Endothelial cell of umbilical vein (primary cell): ENCODE data around the gene AKR7A2. TPM values are rescaled to one million over a fixed set of nuclear protein-coding genes. Genes with fewer than 3 reads are reported as not detected.

ENCODE experiments used
- BruUV-seq: library from RNA; stranded (reverse); fragments of 400-500 nt; replicated peaks from 2 replicates; lab custom pipeline; 2021; lab: Mats Ljungman, UMichigan
- CTCF ChIA-PET: fragments of 300-600, 350-600 bp; sonication (Branson Sonifier 250); formaldehyde crosslinking; loops from one replicate; lab custom pipeline; 2021; ENCODE audit warnings: antibody characterized with exemption, inconsistent platforms; lab: Charles Lee
- POLR2A ChIA-PET: fragments of 300-600, 350-600 bp; sonication (Branson Sonifier 250); formaldehyde crosslinking; loops from one replicate; lab custom pipeline; 2021; ENCODE audit warnings: antibody characterized with exemption, inconsistent platforms; lab: Charles Lee
- DNase-seq: peaks from one replicate; pipeline ENCODE4 v3.0.0-alpha.2; 2011; ENCODE audit warnings: low read depth, low spot score
- FAIRE-seq: peaks from 2 replicates; lab custom pipeline; 2011; peaks lifted over from hg19 to GRCh38; lab: Jason Lieb, UNC
- H2AFZ ChIP-seq: 2 replicates; pipeline ENCODE4 v1.6.0; 2012; ENCODE audit warnings: low read depth, low read length, control low read depth, inconsistent platforms
- H3K27ac ChIP-seq: 2 replicates; pipeline ENCODE4 v1.5.1; 2011; ENCODE audit warnings: low read depth, mild to moderate bottlenecking, control low read depth, low read length, moderate library complexity; ENCODE audit not compliant: insufficient read depth
- H3K27me3 ChIP-seq, 2 experiments: 2 replicates each; pipeline versions ENCODE4 v1.6.0 to v1.6.1; 2011; ENCODE audit warnings: low read length in 2 of 2, mixed read lengths in 1 of 2; ENCODE audit not compliant: control insufficient read depth in 2 of 2, insufficient read depth in 2 of 2
- H3K36me3 ChIP-seq, 2 experiments: 2 replicates in 1 of 2; 3 replicates in 1 of 2; pipeline ENCODE4 v1.5.1; 2011; ENCODE audit warnings: low read length in 2 of 2, mild to moderate bottlenecking in 1 of 2, moderate library complexity in 1 of 2; ENCODE audit not compliant: control insufficient read depth in 2 of 2, insufficient read depth in 2 of 2; ENCODE audit errors: extremely low read depth in 1 of 2
- H3K4me1 ChIP-seq: 3 replicates; pipeline ENCODE4 v1.5.1; 2011; ENCODE audit warnings: mild to moderate bottlenecking, low read length; ENCODE audit not compliant: control insufficient read depth, insufficient read depth; ENCODE audit errors: extremely low read depth
- H3K4me2 ChIP-seq: 2 replicates; pipeline ENCODE4 v1.6.1; 2011; ENCODE audit warnings: low read length, control low read depth, mixed read lengths; ENCODE audit not compliant: insufficient read depth
- H3K4me3 ChIP-seq, 3 experiments: fragments of 200-600 bp in 1 of 3; sonication (generic), shearing (Covaris generic) in 1 of 3; replicated peaks in 1 of 3; 2 replicates each; pipeline ENCODE4 v1.5.1; 2011 to 2016; ENCODE audit warnings: control low read depth in 3 of 3, low read length in 3 of 3, mild to moderate bottlenecking in 2 of 3, inconsistent platforms in 1 of 3, low read depth in 1 of 3, moderate library complexity in 1 of 3; ENCODE audit not compliant: insufficient read depth in 1 of 3
- H3K79me2 ChIP-seq: 2 replicates; pipeline ENCODE4 v1.6.0; 2012; ENCODE audit warnings: low read length, inconsistent platforms; ENCODE audit not compliant: control insufficient read depth, insufficient read depth
- H3K9ac ChIP-seq: replicated peaks from 2 replicates; pipeline ENCODE3; 2011; ENCODE audit warnings: low read length, control low read depth; ENCODE audit not compliant: insufficient read depth; ENCODE audit errors: extremely low read depth
- H3K9me1 ChIP-seq: replicated peaks from 3 replicates; pipeline ENCODE4 v1.6.0; 2011; ENCODE audit warnings: mild to moderate bottlenecking, low read length; ENCODE audit not compliant: control insufficient read depth, insufficient read depth; ENCODE audit errors: extremely low read depth
- H3K9me3 ChIP-seq: replicated peaks from 2 replicates; pipeline ENCODE4 v1.5.1; 2012; ENCODE audit warnings: low read length, inconsistent platforms; ENCODE audit not compliant: control insufficient read depth, insufficient read depth
- H4K20me1 ChIP-seq: replicated peaks from 2 replicates; pipeline ENCODE3; 2011; ENCODE audit warnings: mild to moderate bottlenecking, low read length; ENCODE audit not compliant: control insufficient read depth, insufficient read depth; ENCODE audit errors: extremely low read depth
- EZH2 ChIP-seq: IDR thresholded peaks from 2 replicates; pipeline ENCODE4 v1.6.1; 2012; ENCODE audit warnings: borderline replicate concordance, low read depth, mild to moderate bottlenecking, moderate library complexity, low read length, inconsistent platforms; ENCODE audit not compliant: severe bottlenecking
- FOS ChIP-seq: IDR thresholded peaks from 2 replicates; pipeline ENCODE4 v1.6.1; 2011; ENCODE audit warnings: mild to moderate bottlenecking, low read length, moderate library complexity, borderline replicate concordance; ENCODE audit not compliant: insufficient read depth
- GATA2 ChIP-seq: IDR thresholded peaks from 2 replicates; pipeline ENCODE4 v1.7.0; 2011; ENCODE audit warnings: low read depth, mild to moderate bottlenecking, moderate library complexity, mixed read lengths, low read length; ENCODE audit not compliant: insufficient read length, insufficient read depth
- JUN ChIP-seq: IDR thresholded peaks from 2 replicates; pipeline ENCODE4 v1.6.1; 2011; ENCODE audit warnings: borderline replicate concordance, low read depth; ENCODE audit not compliant: insufficient read length, insufficient read depth
- MAX ChIP-seq: IDR thresholded peaks from 2 replicates; pipeline ENCODE4 v1.6.1; 2011; ENCODE audit not compliant: insufficient read depth, insufficient read length
- MYC ChIP-seq: IDR thresholded peaks from one replicate; pipeline ENCODE4 v1.6.1; 2011; ENCODE audit warnings: mild to moderate bottlenecking, low read depth, low read length
- POLR2A ChIP-seq: IDR thresholded peaks from 2 replicates; pipeline ENCODE4 v1.6.1; 2012; ENCODE audit warnings: low read depth, mild to moderate bottlenecking, control low read depth, low read length
- POLR2AphosphoS5 ChIP-seq: IDR thresholded peaks from 2 replicates; pipeline ENCODE4 v1.6.1; 2012; ENCODE audit warnings: low read depth, mild to moderate bottlenecking, control low read depth, low read length, moderate library complexity; ENCODE audit not compliant: insufficient read depth
- dilution Hi-C: fragments of 300-500 bp; cut with MboI; formaldehyde crosslinking; loops from one replicate; pipeline ENCODE4 v1.15.0; 2019; ENCODE audit warnings: low sequenced_read_pairs; ENCODE audit not compliant: extremely low pct_ligation_motif_present
- intact Hi-C: fragments of 100-400 bp; cut with micrococcal nuclease; formaldehyde crosslinking; loops from one replicate; pipeline ENCODE4 v1.10.0; 2022
- polyA plus RNA-seq, 4 experiments: library from polyadenylated mRNA; depleted of rRNA in 3 of 4; stranded (reverse) in 3 of 4; unstranded in 1 of 4; fragments of >200 nt; gene quantifications; 2 replicates each; pipeline versions ENCODE4 v1.2.1 to v1.2.3, GENCODE V29; 2011 to 2012; ENCODE audit warnings: missing spikeins in 1 of 4
- total RNA-seq: library from RNA; stranded (reverse); gene quantifications from 2 replicates; pipeline ENCODE4 v1.2.3, GENCODE V29; 2021
- TF ChIP-seq, protein P1 (sequence below), 2 donors: IDR thresholded peaks; 1 replicate in 1 of 2; 2 replicates in 1 of 2; pipeline ENCODE4 v1.5.1; 2011; ENCODE audit warnings: low read length in 2 of 2, mild to moderate bottlenecking in 2 of 2, moderate library complexity in 2 of 2, control low read depth in 1 of 2, inconsistent platforms in 1 of 2, low read depth in 1 of 2; ENCODE audit not compliant: insufficient read depth in 1 of 2; ENCODE audit errors: extremely low read depth in 1 of 2

AKR7A2 gene
- total and polyA plus RNA-seq, 2 donors (not counting 3 experiments of a cell fraction or from before 2014, with no cell fraction given), result 48.0 to 70.7 TPM

DNA sequence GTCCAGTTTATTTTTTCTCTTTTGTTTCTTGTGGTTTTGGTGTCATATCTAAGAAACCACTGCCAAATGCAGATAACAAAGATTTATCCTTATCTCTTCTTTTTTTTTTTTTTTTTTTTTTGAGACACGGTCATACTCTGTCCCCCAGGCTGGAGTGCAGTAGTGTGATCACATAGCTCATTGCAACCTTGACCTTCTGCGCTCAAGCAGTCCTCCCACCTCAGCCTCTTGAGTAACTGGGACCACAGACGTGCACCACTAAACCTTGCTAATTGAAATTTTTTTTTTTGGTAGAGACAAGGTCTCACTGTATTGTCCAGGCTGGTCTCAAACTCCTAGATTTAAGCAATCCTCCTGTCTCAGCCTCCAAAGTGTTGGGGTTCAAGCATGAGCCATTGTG lies 9.1 kb upstream of the AKR7A2 start:
- CTCF ChIA-PET, result no interaction called here
- intact Hi-C loops (no loop called here), dilution Hi-C loops (no loop called here)
- no peak for TF ChIP-seq JUN
- FAIRE-seq, result no peak
- H3K4me3 ChIP-seq, result no peak overlapping the region
- POLR2A ChIA-PET, result no interaction called here
- H4K20me1 ChIP-seq, result no peaks in the 10 kb centered on the region
- DNase-seq, result no peak
- H3K4me2 ChIP-seq, result no peak overlapping the region
- H3K9ac ChIP-seq, result no peak overlapping the region
- H3K27me3 ChIP-seq, result no peaks in the 10 kb centered on the region
- no peak overlapping the region for H3K27ac ChIP-seq
- BruUV-seq, result no TSS peak
- H3K4me1 ChIP-seq, result no peaks in the 10 kb centered on the region
- H3K36me3 ChIP-seq, result peaks cover 6 to 18% of the 10 kb centered on the region in 2 experiments
- H3K9me1 ChIP-seq, result no peaks in the 10 kb centered on the region
- H3K79me2 ChIP-seq, result no peaks in the 10 kb centered on the region
- no peak overlapping the region for H2AFZ ChIP-seq
- H3K9me3 ChIP-seq, result no peaks in the 10 kb centered on the region

DNA sequence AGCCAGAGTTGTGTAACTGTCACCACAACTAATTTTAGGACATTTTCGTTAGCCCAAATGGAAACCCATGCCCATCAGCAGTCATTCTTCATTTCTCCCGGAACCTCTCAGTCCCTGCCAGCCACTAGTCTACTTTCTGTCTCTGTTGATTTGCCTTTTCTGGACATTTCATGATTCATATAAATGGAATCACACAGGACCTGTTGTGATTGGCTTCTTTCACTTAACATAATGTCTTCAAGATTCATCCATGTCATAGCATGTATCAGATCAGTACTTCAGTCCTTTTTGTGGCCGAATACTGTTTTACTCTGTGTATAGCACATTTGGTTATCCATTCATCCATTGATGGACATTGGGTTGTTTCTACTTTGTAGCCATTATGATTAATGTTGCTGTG lies 7.3 kb upstream of the AKR7A2 start:
- Histone ChIP-seq H3K9me3 (no peaks in the 10 kb centered on the region), H3K4me1 (peaks cover 8% of the 10 kb centered on the region), H3K9me1 (no peaks in the 10 kb centered on the region), H3K36me3 (peaks cover 2 to 9% of the 10 kb centered on the region in 2 experiments), H3K79me2 (no peaks in the 10 kb centered on the region), H3K4me3 (no peak overlapping the region), H3K9ac (no peak overlapping the region), H3K27ac (no peak overlapping the region), H2AFZ (no peak overlapping the region), H3K27me3 (no peaks in the 10 kb centered on the region), H4K20me1 (no peaks in the 10 kb centered on the region), H3K4me2 (no peak overlapping the region)
- BruUV-seq, result no TSS peak
- DNase-seq, result no peak
- intact Hi-C loops, result no loop called here
- TF ChIP-seq MYC (no peak), FOS (no peak), POLR2A (no peak), EZH2 (no peak), GATA2 (no peak), MAX (no peak), POLR2AphosphoS5 (no peak), JUN (no peak)
- TF ChIP-seq, protein P1, sequence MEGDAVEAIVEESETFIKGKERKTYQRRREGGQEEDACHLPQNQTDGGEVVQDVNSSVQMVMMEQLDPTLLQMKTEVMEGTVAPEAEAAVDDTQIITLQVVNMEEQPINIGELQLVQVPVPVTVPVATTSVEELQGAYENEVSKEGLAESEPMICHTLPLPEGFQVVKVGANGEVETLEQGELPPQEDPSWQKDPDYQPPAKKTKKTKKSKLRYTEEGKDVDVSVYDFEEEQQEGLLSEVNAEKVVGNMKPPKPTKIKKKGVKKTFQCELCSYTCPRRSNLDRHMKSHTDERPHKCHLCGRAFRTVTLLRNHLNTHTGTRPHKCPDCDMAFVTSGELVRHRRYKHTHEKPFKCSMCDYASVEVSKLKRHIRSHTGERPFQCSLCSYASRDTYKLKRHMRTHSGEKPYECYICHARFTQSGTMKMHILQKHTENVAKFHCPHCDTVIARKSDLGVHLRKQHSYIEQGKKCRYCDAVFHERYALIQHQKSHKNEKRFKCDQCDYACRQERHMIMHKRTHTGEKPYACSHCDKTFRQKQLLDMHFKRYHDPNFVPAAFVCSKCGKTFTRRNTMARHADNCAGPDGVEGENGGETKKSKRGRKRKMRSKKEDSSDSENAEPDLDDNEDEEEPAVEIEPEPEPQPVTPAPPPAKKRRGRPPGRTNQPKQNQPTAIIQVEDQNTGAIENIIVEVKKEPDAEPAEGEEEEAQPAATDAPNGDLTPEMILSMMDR (IDR thresholded peaks at IDR 0.05; ENCODE audit: extremely low read depth in 1 of 2, insufficient read depth in 1 of 2, low read depth in 1 of 2, low read length in 2 of 2), result no peak
- ChIA-PET POLR2A (interaction anchor here (0.6 kb wide), 1 partner anchor 23 kb away, joined by 7 read pairs; no protein-coding TSS in a partner anchor), CTCF (no interaction called here)
- dilution Hi-C loops, result no loop called here
- FAIRE-seq, result no peak
